PC-3 (cell line): Measurements from ENCODE around the gene CHST11. TPM values are rescaled to one million over a fixed set of nuclear protein-coding genes. Genes with fewer than 3 reads are reported as not detected.
A peak's percentile ranks its signal among the peaks of the same experiment; 100 is the strongest.

Experiments
- ATAC-seq: fragments of 200-7000 bp; cut with Tn5 transposase; 2 replicates; pipeline ENCODE4 v1.9.1; 2020; ENCODE audit warnings: mild to moderate bottlenecking, moderate library complexity
- BruUV-seq: library from RNA; stranded (reverse); fragments of 400-500 nt; replicated peaks from 2 replicates; lab custom pipeline; 2021; lab: Mats Ljungman, UMichigan
- CTCF ChIA-PET: fragments of 300-600 bp; sonication (Branson Sonifier 250); formaldehyde crosslinking; loops from one replicate; lab custom pipeline; 2022; ENCODE audit warnings: antibody characterized with exemption; lab: Charles Lee
- POLR2A ChIA-PET: fragments of 300-600 bp; sonication (Branson Sonifier 250); formaldehyde crosslinking; loops from one replicate; lab custom pipeline; 2022; ENCODE audit warnings: antibody characterized with exemption; ENCODE audit not compliant: unreplicated experiment; lab: Charles Lee
- DNase-seq: peaks from one replicate; pipeline ENCODE4 v3.0.0-alpha.2; 2015
- H2AFZ ChIP-seq: fragments of 300-600 bp; sonication (generic); 2 replicates; pipeline ENCODE4 v1.6.0; 2016; ENCODE audit warnings: antibody characterized with exemption, low read length
- H3F3A ChIP-seq: fragments of 300-600 bp; sonication (generic); one replicate; pipeline ENCODE4 v1.6.0; 2017; ENCODE audit warnings: antibody characterized with exemption, low read length, control low read depth, mild to moderate bottlenecking; ENCODE audit not compliant: unreplicated experiment
- H3K27ac ChIP-seq: fragments of 300-600 bp; sonication (generic); 2 replicates; pipeline ENCODE4 v1.5.1; 2016; ENCODE audit warnings: mild to moderate bottlenecking, low read length
- H3K27me3 ChIP-seq: fragments of 300-600 bp; sonication (generic); 2 replicates; pipeline ENCODE4 v1.6.1; 2016; ENCODE audit warnings: low read length, mixed read lengths
- H3K36me3 ChIP-seq: fragments of 300-600 bp; sonication (generic); 2 replicates; pipeline ENCODE4 v1.6.1; 2016; ENCODE audit warnings: low read depth, mixed run types, low read length, mixed read lengths
- H3K4me1 ChIP-seq: fragments of 300-600 bp; sonication (generic); 2 replicates; pipeline ENCODE4 v1.5.1; 2016; ENCODE audit warnings: low read length; ENCODE audit not compliant: insufficient read depth
- H3K4me2 ChIP-seq: fragments of 300-600 bp; sonication (generic); 2 replicates; pipeline ENCODE4 v1.6.0; 2016; ENCODE audit warnings: low read length
- H3K4me3 ChIP-seq: fragments of 300-600 bp; sonication (generic); 2 replicates; pipeline ENCODE4 v1.5.1; 2016; ENCODE audit warnings: mild to moderate bottlenecking, low read length, mixed read lengths
- H3K79me2 ChIP-seq: fragments of 300-600 bp; sonication (generic); 2 replicates; pipeline ENCODE4 v1.6.1; 2017; ENCODE audit warnings: low read length, mixed read lengths
- H3K9ac ChIP-seq: fragments of 300-600 bp; sonication (generic); 2 replicates; pipeline ENCODE4 v1.6.0; 2016; ENCODE audit warnings: mild to moderate bottlenecking, low read length
- H3K9me2 ChIP-seq: fragments of 300-600 bp; sonication (generic); replicated peaks from 2 replicates; pipeline ENCODE4 v1.6.1; 2016; ENCODE audit warnings: mixed run types, low read length, mixed read lengths
- H3K9me3 ChIP-seq: fragments of 300-600 bp; sonication (generic); 2 replicates; pipeline ENCODE4 v1.6.1; 2016; ENCODE audit warnings: low read length, mixed read lengths
- H4K20me1 ChIP-seq: fragments of 300-600 bp; sonication (generic); 2 replicates; pipeline ENCODE4 v1.6.1; 2016; ENCODE audit warnings: low read length, mixed read lengths
- EZH2 ChIP-seq: fragments of 300-600 bp; sonication (generic); IDR thresholded peaks from one replicate; pipeline ENCODE4 v1.6.1; 2017; ENCODE audit warnings: antibody characterized with exemption, mild to moderate bottlenecking, low read length; ENCODE audit not compliant: unreplicated experiment
- EZH2phosphoT487 ChIP-seq: fragments of 300-600 bp; sonication (generic); IDR thresholded peaks from 2 replicates; pipeline ENCODE4 v1.6.1; 2018; ENCODE audit warnings: mild to moderate bottlenecking, antibody characterized with exemption, low read length, borderline replicate concordance
- intact Hi-C: fragments of 100-400 bp; cut with micrococcal nuclease; formaldehyde crosslinking; loops from 2 replicates; pipeline ENCODE4 v1.9.0; 2023
- total RNA-seq: library from RNA; depleted of rRNA; stranded (reverse); fragments of >200 nt; gene quantifications from 2 replicates; pipeline ENCODE4 v1.2.3, GENCODE V29; 2014
- TF ChIP-seq, protein P1 (sequence below): fragments of 300-600 bp; sonication (generic); conservative IDR thresholded peaks from 2 replicates; pipeline ENCODE4 v1.5.1; 2017; ENCODE audit warnings: antibody characterized with exemption, low read depth, mild to moderate bottlenecking, low read length

Gene CHST11
- total RNA-seq, 1 experiment from 2014 or later: 53.5 TPM

GRCh38 chr12:104522985-104523722, 66.4 kb downstream of the CHST11 start:
- H3K27ac ChIP-seq: no peak overlapping the region
- ChIA-PET CTCF (interaction anchor here (0.7 kb wide), 1 partner anchor 346 kb away, joined by 3 read pairs; no protein-coding TSS in a partner anchor), POLR2A (interaction anchor here (0.7 kb wide), 1 partner anchor 502 kb away, joined by 11 read pairs; no protein-coding TSS in a partner anchor)
- no peaks in the 10 kb centered on the region for H4K20me1 ChIP-seq
- intact Hi-C loops: no loop called here
- no peak for TF ChIP-seq EZH2
- no peak for TF ChIP-seq EZH2phosphoT487
- TF ChIP-seq, protein P1, sequence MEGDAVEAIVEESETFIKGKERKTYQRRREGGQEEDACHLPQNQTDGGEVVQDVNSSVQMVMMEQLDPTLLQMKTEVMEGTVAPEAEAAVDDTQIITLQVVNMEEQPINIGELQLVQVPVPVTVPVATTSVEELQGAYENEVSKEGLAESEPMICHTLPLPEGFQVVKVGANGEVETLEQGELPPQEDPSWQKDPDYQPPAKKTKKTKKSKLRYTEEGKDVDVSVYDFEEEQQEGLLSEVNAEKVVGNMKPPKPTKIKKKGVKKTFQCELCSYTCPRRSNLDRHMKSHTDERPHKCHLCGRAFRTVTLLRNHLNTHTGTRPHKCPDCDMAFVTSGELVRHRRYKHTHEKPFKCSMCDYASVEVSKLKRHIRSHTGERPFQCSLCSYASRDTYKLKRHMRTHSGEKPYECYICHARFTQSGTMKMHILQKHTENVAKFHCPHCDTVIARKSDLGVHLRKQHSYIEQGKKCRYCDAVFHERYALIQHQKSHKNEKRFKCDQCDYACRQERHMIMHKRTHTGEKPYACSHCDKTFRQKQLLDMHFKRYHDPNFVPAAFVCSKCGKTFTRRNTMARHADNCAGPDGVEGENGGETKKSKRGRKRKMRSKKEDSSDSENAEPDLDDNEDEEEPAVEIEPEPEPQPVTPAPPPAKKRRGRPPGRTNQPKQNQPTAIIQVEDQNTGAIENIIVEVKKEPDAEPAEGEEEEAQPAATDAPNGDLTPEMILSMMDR: no peak
- H3K4me3 ChIP-seq: no peak overlapping the region
- H3K79me2 ChIP-seq: peaks cover 20% of the 10 kb centered on the region
- peak; percentile 23 for DNase-seq
- ATAC-seq: peak; percentile 34; the same call in 1 of the 2 replicates
- H3F3A ChIP-seq: no peaks in the 10 kb centered on the region
- no peak overlapping the region for H3K9ac ChIP-seq
- no peaks in the 10 kb centered on the region for H3K27me3 ChIP-seq
- BruUV-seq: no TSS peak
- no peaks in the 10 kb centered on the region for H3K9me3 ChIP-seq
- no peaks in the 10 kb centered on the region for H3K36me3 ChIP-seq
- no peak overlapping the region for H2AFZ ChIP-seq
- no peak overlapping the region for H3K4me2 ChIP-seq
- no peaks in the 10 kb centered on the region for H3K9me2 ChIP-seq
- H3K4me1 ChIP-seq: peaks cover 20% of the 10 kb centered on the region

- no TSS peak for BruUV-seq
- Histone ChIP-seq H3K4me3 (no peak overlapping the region), H3K4me1 (peaks cover 20% of the 10 kb centered on the region), H4K20me1 (no peaks in the 10 kb centered on the region), H3K27ac (no peak overlapping the region), H3K4me2 (no peak overlapping the region), H3F3A (no peaks in the 10 kb centered on the region), H3K9me3 (no peaks in the 10 kb centered on the region), H3K36me3 (no peaks in the 10 kb centered on the region), H3K79me2 (peaks cover 20% of the 10 kb centered on the region), H2AFZ (no peak overlapping the region), H3K9ac (no peak overlapping the region), H3K9me2 (no peaks in the 10 kb centered on the region), H3K27me3 (no peaks in the 10 kb centered on the region)
- TF ChIP-seq EZH2 (no peak), EZH2phosphoT487 (no peak)
- TF ChIP-seq, protein P1: no peak
- POLR2A ChIA-PET: interaction anchor here (0.7 kb wide), 1 partner anchor 501 kb away, joined by 11 read pairs; no protein-coding TSS in a partner anchor
- intact Hi-C loops: no loop called here
- CTCF ChIA-PET: no interaction called here
- ATAC-seq: no peak
- DNase-seq: no peak
Observed at GRCh38 chr12:104524034-104524832, 67.5 kb downstream of the CHST11 start.
